OCI-LY3 (cell line): Measurements from ENCODE around the gene NXNL1.

Experiments used
- CTCF ChIP-seq: fragments of 200-600, 300-600 bp; sonication (generic); IDR thresholded peaks from 2 replicates; pipeline ENCODE4 v1.5.1; 2014; ENCODE audit warnings: antibody characterized with exemption, low read length, low read depth
- EZH2phosphoT487 ChIP-seq: fragments of 200-600 bp; shearing (Covaris generic); IDR thresholded peaks from 2 replicates; pipeline ENCODE4 v1.6.1; 2018; ENCODE audit warnings: antibody characterized with exemption, mixed run types, low read depth

GRCh38 chr19:17469092-17469480 is 8.4 kb upstream of the NXNL1 start:
- TF ChIP-seq CTCF (no peak), EZH2phosphoT487 (no peak)
